ENCODE measurements around the gene DCHS1.
A peak's percentile ranks its signal among the peaks of the same experiment; 100 is the strongest.

The DCHS1 gene

GRCh38 chr11:6670202-6670830, 14.7 kb upstream of the DCHS1 start:
- peak; percentile 47 for DNase-seq

- peak; percentile 65 for DNase-seq
These were observed 12.2 kb upstream of the DCHS1 start for GRCh38 chr11:6667733-6668374.

- peak; percentile 45 for DNase-seq
These were observed 10.9 kb upstream of the DCHS1 start for GRCh38 chr11:6666302-6667183.

DNA sequence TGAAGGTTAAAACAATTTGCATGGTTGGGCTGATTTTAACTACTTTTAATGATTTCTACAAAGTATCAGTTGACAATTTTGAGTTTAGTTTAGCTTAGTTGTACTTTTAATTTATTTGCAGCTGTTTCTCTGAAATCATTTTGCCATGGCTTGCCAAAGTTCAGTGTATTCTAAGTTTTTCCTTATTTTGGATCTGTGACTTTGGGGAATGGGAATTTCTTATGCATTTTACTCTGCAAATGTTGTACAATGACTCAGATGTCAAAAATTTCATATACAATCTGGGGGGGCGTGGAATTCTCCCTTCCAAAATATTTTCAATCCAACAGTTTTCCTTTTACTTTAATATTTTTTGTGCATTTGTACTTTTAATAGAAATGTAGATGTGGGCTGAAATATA, 8.9 kb upstream of the DCHS1 start:
- DNase-seq, result no peak

- DNase-seq, result no peak
These were observed 8.3 kb upstream of the DCHS1 start for GRCh38 chr11:6663794-6664469.

GRCh38 chr11:6660712-6661111, 5.1 kb upstream of the DCHS1 start:
- DNase-seq, result no peak

DNA sequence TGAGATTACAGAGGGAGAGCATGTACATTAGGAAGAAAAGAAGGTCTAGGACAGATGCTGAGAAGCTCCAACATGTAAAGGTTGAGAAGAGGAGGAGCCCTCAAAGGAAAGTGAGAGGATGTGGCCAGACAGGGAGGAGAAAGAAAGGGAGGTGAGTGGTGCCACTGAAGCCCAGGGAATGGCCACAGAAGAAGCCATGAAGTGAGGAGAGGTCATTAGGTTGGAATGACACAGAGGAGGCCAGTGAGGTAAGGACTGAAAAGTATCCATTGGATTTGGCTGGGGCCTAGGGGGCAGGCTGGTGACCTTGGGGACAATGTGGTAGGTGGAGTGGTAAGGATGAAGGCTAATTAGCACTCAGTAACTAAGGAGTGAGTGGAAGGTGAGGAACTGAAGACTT, 3.0 kb upstream of the DCHS1 start:
- no peak for DNase-seq

DNA sequence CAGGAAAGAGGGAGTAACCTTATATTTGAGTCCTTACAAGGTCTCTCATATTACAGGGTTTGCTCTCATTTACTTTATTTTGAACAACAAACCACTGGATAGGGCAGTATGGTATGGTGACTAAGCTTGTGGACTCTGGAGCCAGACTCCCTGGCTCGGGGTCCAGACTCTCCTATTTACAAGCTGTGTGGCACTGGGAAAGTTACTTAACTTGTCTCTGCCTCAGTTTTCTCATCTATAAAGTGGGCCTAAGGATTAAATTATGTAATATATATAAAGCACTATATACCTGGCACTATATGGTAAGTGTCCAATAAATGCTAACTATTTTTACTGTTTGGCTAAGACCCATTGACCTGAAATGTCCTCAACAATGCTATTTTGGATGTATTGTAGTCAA, 1.7 kb upstream of the DCHS1 start:
- no peak for DNase-seq

GRCh38 chr11:6656936-6657335, 1.3 kb upstream of the DCHS1 start:
- DNase-seq, result no peak

DNA sequence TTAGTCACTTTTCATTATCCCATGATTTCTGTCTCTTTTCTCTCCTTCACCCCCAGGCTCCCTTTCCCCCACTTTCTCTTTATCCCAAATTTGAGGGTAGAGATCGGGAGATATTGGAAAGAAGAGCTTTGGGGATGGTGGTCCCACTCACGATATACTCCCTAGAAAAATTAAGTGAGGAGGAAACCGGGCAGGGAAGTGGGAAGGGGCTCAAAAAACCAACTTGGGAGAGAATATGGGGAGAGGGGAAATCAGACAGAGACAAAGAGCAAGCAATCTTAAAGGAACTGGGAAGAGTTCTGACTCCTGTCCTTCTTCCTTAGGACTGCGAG, 941 bp upstream of the DCHS1 start:
- DNase-seq, result no peak

DNA sequence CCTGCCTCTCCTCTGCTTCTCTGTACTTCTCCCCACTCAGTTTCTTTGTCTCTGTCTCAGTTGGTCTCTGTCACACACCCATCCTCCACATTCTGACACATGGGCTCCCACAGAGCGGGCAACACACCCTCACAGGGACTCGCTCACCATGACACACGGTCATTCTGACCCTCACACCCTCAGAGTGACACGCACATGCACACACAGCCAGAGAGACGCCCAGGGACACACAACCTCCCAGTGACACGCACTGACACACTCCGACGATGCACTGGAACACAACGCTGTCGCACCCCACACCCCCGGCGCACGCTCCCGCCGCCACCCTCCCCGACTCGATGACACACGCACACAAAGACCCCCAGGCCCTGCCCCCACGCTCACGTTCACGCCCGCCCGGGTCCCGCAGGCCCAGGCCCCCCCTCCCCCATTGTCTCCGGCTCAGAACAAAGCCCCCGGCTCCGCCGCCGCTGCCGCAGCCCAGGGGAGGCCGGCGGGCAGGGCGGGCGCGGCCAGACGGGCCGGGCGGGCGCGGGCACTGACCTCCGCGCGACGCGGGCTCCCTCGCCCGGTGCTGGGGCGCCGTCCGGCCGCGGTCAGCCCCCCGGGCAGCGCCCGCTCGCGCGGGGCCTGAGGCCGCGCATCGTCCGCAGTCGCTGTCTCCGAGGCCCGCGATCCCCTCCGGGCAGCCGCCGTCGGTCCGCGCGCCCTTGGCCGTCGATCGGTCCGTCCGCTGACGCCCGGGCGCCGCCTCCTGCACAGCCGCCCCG, 404 bp downstream of the DCHS1 start:
- DNase-seq, result no peak

DNA sequence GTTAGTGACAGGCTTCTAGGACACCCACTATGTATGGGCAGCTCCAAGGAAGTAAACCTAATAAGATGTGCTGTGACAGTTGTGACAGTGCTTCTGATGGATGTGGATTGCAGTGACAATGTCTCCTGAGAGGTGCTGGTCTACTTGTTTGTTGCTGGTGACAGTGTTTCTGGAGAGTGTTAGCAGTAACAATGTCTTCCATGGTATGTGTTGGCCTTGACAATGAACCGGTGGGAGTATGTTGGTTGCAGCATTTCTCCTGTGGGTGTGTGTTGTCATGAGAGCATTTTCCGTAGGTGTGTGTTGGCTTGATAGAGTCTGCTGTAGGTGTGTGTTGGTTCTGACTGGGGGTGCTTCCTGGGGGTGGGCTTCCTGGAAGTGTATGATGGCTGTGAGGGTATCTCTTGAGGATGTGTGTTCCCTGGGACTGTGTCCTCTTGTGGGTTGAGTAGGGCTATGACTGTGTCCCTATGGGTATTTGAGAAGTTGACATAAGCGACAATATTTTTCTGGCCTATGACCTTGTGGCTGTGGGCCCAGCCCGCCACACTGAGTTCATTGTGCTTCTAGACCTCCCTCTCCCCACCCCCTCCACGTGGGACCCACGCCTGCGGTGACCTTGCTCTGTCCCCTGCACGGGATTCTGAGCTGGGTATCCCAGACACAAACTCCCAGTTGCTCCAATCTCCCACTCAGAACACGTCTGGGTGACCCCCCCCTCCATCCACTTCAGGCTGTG, 1.2 kb downstream of the DCHS1 start:
- no peak for DNase-seq

GRCh38 chr11:6653656-6654055, 2.0 kb downstream of the DCHS1 start:
- DNase-seq, result no peak

DNA sequence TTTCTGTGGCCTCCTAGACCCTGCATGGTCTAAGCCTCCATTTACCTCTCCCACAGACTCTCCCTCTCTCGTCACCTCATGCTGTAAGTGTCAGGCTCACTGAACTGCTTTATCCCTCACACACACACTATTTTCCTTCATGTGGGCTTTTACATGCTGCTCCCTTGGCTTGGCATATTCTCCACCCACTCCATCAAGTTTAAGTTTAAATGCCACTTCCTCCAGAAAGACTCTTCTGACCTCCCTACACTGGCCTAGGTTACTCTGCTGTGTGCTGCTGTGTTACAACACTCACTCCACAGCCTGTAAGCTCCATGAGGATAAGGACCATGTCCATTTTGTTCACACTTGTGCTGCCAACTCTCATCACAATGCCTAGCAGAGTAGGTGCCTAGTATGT, 2.5 kb downstream of the DCHS1 start:
- DNase-seq, result no peak

DNA sequence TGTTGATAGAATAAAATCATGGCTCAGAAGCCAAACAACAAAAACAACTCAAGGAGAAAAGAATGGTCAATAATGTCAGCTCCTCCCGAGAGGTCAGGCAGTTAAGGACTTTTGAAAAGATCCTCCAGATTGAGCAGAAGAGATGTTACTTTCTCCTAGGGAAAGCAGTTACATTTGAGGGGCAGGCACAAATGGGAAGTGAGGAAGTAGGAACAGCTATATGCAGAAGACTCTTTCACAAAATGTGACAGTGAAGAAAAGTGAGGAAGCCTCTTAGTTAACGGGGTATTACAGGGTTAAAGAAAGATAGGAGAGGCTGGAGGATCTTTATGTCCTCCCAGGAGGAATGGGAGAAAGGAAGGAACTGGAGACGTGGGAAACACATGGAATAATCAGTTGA, 3.4 kb downstream of the DCHS1 start:
- DNase-seq, result no peak

GRCh38 chr11:6650980-6651379, 4.6 kb downstream of the DCHS1 start:
- no peak for DNase-seq

- DNase-seq, result no peak
These were observed 5.5 kb downstream of the DCHS1 start for GRCh38 chr11:6650104-6650503.

DNA sequence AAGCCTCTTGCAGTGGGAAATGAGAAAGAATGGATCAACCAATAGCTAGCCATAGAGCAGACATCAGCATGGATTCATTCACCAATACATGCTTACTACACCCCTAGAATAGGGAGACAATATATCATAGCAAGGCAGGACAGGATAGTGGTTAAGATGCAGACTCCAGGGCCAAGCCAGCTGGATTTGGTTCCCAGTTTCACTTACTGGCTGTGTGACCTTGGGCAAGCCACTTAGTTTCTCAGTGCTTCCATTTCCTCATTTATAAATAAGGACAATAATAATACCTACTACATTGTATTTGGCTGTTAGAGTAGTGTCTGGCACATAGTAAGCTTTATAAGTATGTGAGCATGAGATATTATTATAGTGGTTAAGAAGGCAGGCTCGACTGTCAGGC, 7.1 kb downstream of the DCHS1 start:
- DNase-seq, result no peak

DNA sequence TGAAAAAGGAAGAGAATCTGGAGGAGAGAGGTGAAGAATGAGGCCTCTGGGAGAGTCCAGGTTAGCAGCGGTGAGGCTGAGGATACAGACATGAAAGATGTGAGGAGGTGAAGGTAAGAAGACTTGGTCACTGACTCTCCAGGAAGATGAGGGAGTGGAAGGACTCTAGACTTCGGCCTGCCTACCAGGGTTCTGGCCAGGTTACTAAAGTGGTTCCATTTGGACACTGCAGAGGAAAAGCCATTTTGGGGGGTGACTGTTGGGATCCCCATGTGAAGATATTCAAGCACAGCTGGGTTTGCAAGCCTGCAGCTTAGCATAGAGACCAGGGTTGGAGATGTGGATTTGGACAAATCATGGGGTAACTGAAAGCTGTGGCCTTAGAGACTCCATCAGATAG, 7.8 kb downstream of the DCHS1 start:
- DNase-seq, result no peak

DNA sequence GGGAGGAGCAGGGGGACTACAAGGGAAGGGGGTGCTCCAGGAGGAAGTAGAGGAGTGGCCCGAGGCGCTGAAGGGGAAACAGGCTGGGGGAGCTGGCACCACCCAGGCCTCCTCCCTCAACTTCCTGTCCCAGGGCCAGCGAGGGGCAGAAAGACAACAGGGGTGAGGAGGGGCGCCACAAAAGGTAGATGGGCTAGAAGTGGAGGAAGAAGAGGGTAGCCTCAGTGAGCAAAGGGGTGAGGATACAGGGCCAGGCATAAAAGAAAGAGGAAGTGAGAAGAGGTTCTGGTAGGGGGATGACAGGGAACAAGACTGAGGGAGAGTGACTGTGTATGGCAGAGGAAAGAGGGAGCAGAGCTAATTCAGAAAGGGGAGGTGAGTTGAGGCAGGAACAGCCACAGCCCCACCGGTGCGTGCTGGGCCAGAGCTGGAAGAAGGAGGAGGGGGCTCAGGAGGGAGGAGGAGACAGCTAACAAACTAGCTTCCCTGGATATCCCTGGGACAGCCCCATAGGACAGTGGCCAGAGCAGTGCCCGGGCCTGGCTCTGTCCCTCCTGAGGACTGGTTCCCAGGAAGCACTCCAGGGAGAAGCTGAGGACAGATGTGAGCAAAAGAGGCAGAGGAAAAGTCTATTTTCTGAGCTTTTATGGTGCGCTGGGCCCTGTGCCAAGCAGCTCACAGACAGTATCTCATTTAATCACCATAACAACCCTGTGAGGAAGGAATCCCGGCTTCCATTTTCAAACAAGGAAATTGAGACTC, 8.5 kb downstream of the DCHS1 start:
- DNase-seq, result no peak

DNA sequence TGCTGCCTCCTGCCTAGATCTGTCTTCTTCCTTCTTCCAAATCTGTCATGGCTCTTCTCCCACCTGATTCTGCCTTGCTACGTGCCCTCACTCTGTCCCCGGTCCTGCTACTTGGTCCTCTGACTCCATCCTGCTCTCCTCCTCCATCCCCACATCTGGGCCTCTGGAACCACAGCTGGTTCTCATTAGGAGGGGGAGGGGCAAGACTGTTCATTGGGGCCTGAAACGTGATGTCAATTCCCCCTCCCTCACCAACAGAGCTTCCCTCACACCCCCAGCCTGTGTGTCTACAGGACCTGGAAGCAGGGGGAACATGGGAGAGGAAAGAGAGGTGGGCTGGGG, 9.1 kb downstream of the DCHS1 start:
- DNase-seq, result no peak

- DNase-seq, result no peak
These were observed 9.5 kb downstream of the DCHS1 start for GRCh38 chr11:6646071-6646470.
